DND-41 (cell line): ENCODE data around the gene TMEM190.

Experiments used
- CTCF ChIP-seq: IDR thresholded peaks from 2 replicates; pipeline ENCODE4 v1.5.1; 2012; ENCODE audit warnings: borderline replicate concordance, low read length, moderate library complexity, mild to moderate bottlenecking; ENCODE audit not compliant: poor library complexity, severe bottlenecking; ENCODE audit errors: extremely low read depth
- EZH2 ChIP-seq: IDR thresholded peaks from 3 replicates; pipeline ENCODE4 v1.6.1; 2012; ENCODE audit warnings: borderline replicate concordance, low read depth, mild to moderate bottlenecking, moderate library complexity, low read length, inconsistent platforms; ENCODE audit not compliant: severe bottlenecking

- TF ChIP-seq CTCF (no peak), EZH2 (no peak)
Observed at GRCh38 chr19:55373306-55373992, 3.2 kb upstream of the TMEM190 start.
